PC-9 (cell line): Measurements from ENCODE around the gene ANXA10. TPM values are rescaled to one million over a fixed set of nuclear protein-coding genes. Genes with fewer than 3 reads are reported as not detected.

Experiments
- BruUV-seq: library from RNA; stranded (reverse); fragments of 400-500 nt; replicated peaks from 2 replicates; lab custom pipeline; 2021; lab: Mats Ljungman, UMichigan
- CTCF ChIA-PET: fragments of 300-600 bp; sonication (Branson Sonifier 250); formaldehyde crosslinking; loops from one replicate; lab custom pipeline; 2022; ENCODE audit warnings: antibody characterized with exemption; lab: Charles Lee
- POLR2A ChIA-PET: fragments of 300-600 bp; sonication (Branson Sonifier 250); formaldehyde crosslinking; loops from one replicate; lab custom pipeline; 2022; ENCODE audit warnings: antibody characterized with exemption; ENCODE audit not compliant: unreplicated experiment; lab: Charles Lee
- DNase-seq, 2 experiments: peaks; one replicate each; pipeline versions ENCODE4 v3.0.0 to v3.0.0-alpha.2; 2015 to 2022; ENCODE audit warnings: mixed read lengths in 1 of 2
- H2AFZ ChIP-seq: fragments of 200-600 bp; sonication (generic); 2 replicates; pipeline ENCODE4 v1.8.1; 2017; ENCODE audit warnings: antibody characterized with exemption
- H3F3A ChIP-seq: fragments of 200-600 bp; sonication (generic); 2 replicates; pipeline ENCODE4 v1.8.1; 2017; ENCODE audit warnings: antibody characterized with exemption, mild to moderate bottlenecking, low read depth; ENCODE audit not compliant: insufficient read depth
- H3K27ac ChIP-seq: fragments of 200-600 bp; sonication (generic); 2 replicates; pipeline ENCODE4 v1.6.1; 2016; ENCODE audit warnings: mixed run types
- H3K27me3 ChIP-seq: fragments of 200-600 bp; sonication (generic); 2 replicates; pipeline ENCODE4 v1.6.1; 2016; ENCODE audit warnings: low read depth, mixed run types; ENCODE audit not compliant: insufficient read depth
- H3K36me3 ChIP-seq: fragments of 200-600 bp; sonication (generic); 2 replicates; pipeline ENCODE4 v1.6.1; 2016; ENCODE audit warnings: low read depth, mixed run types
- H3K4me1 ChIP-seq: fragments of 200-600 bp; sonication (generic); replicated peaks from 2 replicates; pipeline ENCODE4 v1.6.1; 2016; ENCODE audit warnings: mixed run types; ENCODE audit not compliant: insufficient read depth
- H3K4me2 ChIP-seq: fragments of 200-600 bp; sonication (generic); 2 replicates; pipeline ENCODE4 v1.6.1; 2017; ENCODE audit warnings: mixed run types
- H3K4me3 ChIP-seq: fragments of 200-600 bp; sonication (generic); 2 replicates; pipeline ENCODE4 v1.6.1; 2016; ENCODE audit warnings: mixed run types
- H3K79me2 ChIP-seq: fragments of 200-600 bp; sonication (generic); 2 replicates; pipeline ENCODE4 v1.6.1; 2017; ENCODE audit warnings: low read depth, mixed run types
- H3K9me2 ChIP-seq: fragments of 200-600 bp; sonication (generic); 2 replicates; pipeline ENCODE4 v1.8.1; 2017; ENCODE audit warnings: mild to moderate bottlenecking; ENCODE audit not compliant: insufficient read depth
- H3K9me3 ChIP-seq: fragments of 200-600 bp; sonication (generic); 2 replicates; pipeline ENCODE4 v1.8.1; 2016; ENCODE audit warnings: low read depth; ENCODE audit not compliant: insufficient read depth
- H4K20me1 ChIP-seq: fragments of 200-600 bp; sonication (generic); 2 replicates; pipeline ENCODE4 v1.8.1; 2017; ENCODE audit not compliant: insufficient read depth
- EZH2 ChIP-seq: fragments of 200-600 bp; sonication (generic); IDR thresholded peaks from 2 replicates; pipeline ENCODE4 v1.8.0; 2017; ENCODE audit warnings: antibody characterized with exemption, low read depth
- intact Hi-C: fragments of 100-400 bp; cut with micrococcal nuclease; formaldehyde crosslinking; loops from one replicate; pipeline ENCODE4 v1.10.0; 2022; ENCODE audit not compliant: unreplicated experiment
- total RNA-seq: library from RNA; stranded (reverse); gene quantifications from 2 replicates; pipeline ENCODE4 v1.2.3, GENCODE V29; 2021
- TF ChIP-seq, protein P1 (sequence below): fragments of 200-600 bp; sonication (generic); conservative IDR thresholded peaks from 2 replicates; pipeline ENCODE4 v1.6.1; 2017; ENCODE audit warnings: mixed run types, antibody characterized with exemption, mild to moderate bottlenecking, moderate library complexity

Gene ANXA10
- total RNA-seq, 1 experiment from 2014 or later = 3.0 TPM

DNA sequence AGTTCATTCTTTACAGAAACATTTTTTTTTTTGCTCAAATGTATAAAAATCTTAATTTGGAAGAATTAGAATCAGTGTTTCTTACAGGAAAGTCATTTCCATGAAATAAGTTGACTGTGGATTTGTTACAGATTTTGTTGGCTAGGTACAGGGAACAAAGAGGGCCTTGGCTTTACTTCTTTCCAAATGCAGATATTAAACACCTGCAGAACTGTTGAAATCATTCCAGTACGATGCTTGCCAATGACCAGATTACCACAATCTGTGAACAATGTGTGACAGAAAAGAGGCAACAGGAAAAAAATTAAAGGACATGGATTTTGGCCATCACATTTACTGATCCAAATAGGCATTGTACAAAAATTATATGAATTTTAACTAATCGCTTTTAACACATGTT, 70.8 kb downstream of the ANXA10 start:
- no peak for DNase-seq
- CTCF ChIA-PET = no interaction called here

DNA sequence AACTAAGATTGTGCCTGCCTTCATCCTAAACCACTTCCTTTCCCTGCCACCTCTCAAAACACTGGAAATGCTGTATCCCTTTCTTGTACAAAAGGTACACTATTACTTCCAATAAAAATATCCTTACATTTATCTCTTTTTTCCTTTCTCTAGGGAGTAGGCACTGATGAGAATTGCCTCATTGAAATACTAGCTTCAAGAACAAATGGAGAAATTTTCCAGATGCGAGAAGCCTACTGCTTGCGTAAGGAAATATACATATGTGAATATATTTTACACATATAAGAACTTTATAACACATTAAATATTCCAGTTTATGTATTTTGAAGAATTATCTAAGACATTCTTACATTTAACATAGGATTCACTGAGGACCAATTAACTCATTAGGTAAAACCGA, 71.7 kb downstream of the ANXA10 start:
- no TSS peak for BruUV-seq
- Histone ChIP-seq H3K36me3 (no peaks in the 10 kb centered on the region), H3K79me2 (no peaks in the 10 kb centered on the region), H3K4me3 (no peak overlapping the region), H4K20me1 (no peaks in the 10 kb centered on the region), H3K9me2 (no peaks in the 10 kb centered on the region), H3F3A (no peaks in the 10 kb centered on the region), H3K27ac (no peak overlapping the region), H3K9me3 (no peaks in the 10 kb centered on the region), H3K4me1 (no peaks in the 10 kb centered on the region), H3K4me2 (no peak overlapping the region), H2AFZ (no peak overlapping the region), H3K27me3 (no peaks in the 10 kb centered on the region)
- ChIA-PET POLR2A (no interaction called here), CTCF (no interaction called here)
- TF ChIP-seq, protein P1, sequence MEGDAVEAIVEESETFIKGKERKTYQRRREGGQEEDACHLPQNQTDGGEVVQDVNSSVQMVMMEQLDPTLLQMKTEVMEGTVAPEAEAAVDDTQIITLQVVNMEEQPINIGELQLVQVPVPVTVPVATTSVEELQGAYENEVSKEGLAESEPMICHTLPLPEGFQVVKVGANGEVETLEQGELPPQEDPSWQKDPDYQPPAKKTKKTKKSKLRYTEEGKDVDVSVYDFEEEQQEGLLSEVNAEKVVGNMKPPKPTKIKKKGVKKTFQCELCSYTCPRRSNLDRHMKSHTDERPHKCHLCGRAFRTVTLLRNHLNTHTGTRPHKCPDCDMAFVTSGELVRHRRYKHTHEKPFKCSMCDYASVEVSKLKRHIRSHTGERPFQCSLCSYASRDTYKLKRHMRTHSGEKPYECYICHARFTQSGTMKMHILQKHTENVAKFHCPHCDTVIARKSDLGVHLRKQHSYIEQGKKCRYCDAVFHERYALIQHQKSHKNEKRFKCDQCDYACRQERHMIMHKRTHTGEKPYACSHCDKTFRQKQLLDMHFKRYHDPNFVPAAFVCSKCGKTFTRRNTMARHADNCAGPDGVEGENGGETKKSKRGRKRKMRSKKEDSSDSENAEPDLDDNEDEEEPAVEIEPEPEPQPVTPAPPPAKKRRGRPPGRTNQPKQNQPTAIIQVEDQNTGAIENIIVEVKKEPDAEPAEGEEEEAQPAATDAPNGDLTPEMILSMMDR = no peak
- no peak for TF ChIP-seq EZH2
- no peak for DNase-seq
- intact Hi-C loops = no loop called here

More for the DNA sequence above, 70.8 kb downstream of the ANXA10 start:
- Histone ChIP-seq H2AFZ (no peak overlapping the region), H3K4me3 (no peak overlapping the region), H3K27ac (no peak overlapping the region), H3K9me3 (no peaks in the 10 kb centered on the region), H3K4me1 (no peaks in the 10 kb centered on the region), H3K79me2 (no peaks in the 10 kb centered on the region), H3K4me2 (no peak overlapping the region), H3K36me3 (no peaks in the 10 kb centered on the region), H3K9me2 (no peaks in the 10 kb centered on the region), H4K20me1 (no peaks in the 10 kb centered on the region), H3F3A (no peaks in the 10 kb centered on the region), H3K27me3 (no peaks in the 10 kb centered on the region)
- TF ChIP-seq, protein P1 = no peak
- TF ChIP-seq EZH2 = no peak
- intact Hi-C loops = no loop called here
- POLR2A ChIA-PET = no interaction called here
- no TSS peak for BruUV-seq

DNA sequence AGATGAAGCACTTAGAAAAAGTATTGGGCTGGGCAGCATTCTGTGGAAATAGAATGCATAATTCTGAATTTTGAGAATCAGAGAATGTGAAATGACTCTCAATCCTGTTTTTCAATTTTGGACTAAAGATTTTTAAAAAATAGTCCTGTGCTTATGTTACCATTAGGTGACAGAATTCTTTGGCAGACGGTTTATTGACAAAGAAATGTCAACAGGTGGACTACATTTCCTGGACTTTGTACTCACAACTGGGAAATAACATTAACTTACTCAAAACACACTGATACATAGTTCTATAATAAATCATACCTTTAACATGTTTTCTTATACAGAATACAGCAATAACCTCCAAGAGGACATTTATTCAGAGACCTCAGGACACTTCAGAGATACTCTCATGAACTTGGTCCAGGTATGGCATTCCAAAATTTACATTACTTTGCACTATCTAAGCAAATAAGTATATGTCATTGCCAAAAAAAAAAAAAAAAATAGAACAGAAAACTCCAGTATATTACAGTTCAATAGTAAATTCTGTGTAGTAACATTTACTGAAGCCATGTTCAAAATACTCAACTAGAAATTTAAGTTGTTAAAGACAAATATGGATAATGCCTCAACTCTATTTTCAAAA, 72.7 kb downstream of the ANXA10 start:
- H3K27ac ChIP-seq = no peak overlapping the region
- H3K9me3 ChIP-seq = no peaks in the 10 kb centered on the region
- no peaks in the 10 kb centered on the region for H3K4me1 ChIP-seq
- intact Hi-C loops = no loop called here
- DNase-seq = no peak
- no TSS peak for BruUV-seq
- ChIA-PET CTCF (no interaction called here), POLR2A (no interaction called here)
- no peaks in the 10 kb centered on the region for H3K27me3 ChIP-seq
- no peaks in the 10 kb centered on the region for H3F3A ChIP-seq
- no peak overlapping the region for H2AFZ ChIP-seq
- H3K79me2 ChIP-seq = no peaks in the 10 kb centered on the region
- no peaks in the 10 kb centered on the region for H4K20me1 ChIP-seq
- H3K9me2 ChIP-seq = no peaks in the 10 kb centered on the region
- no peaks in the 10 kb centered on the region for H3K36me3 ChIP-seq
- TF ChIP-seq, protein P1 = no peak
- TF ChIP-seq EZH2 = no peak
- H3K4me2 ChIP-seq = no peak overlapping the region
- H3K4me3 ChIP-seq = no peak overlapping the region
